GM23338 (cell line): ENCODE results near the gene A3GALT2. TPM values are rescaled to one million over a fixed set of nuclear protein-coding genes. Genes with fewer than 3 reads are reported as not detected.

Experiments used
- ATAC-seq: fragments of 200-7000 bp; cut with Tn5 transposase; 3 replicates; pipeline ENCODE4 v1.9.1; 2020
- DNase-seq: peaks from one replicate; pipeline ENCODE4 v3.0.0-alpha.2; 2015; ENCODE audit warnings: low spot score
- H2AFZ ChIP-seq: fragments of 200-600 bp; sonication (generic); 2 replicates; pipeline ENCODE4 v1.8.0; 2016; ENCODE audit warnings: antibody characterized with exemption, mild to moderate bottlenecking, moderate library complexity
- H3F3A ChIP-seq: fragments of 200-600 bp; sonication (generic); replicated peaks from 2 replicates; pipeline ENCODE4 v1.8.0; 2017; ENCODE audit warnings: antibody characterized with exemption, mixed run types, low read depth
- H3K27ac ChIP-seq: fragments of 200-600 bp; sonication (generic); 2 replicates; pipeline ENCODE4 v1.6.1; 2016; ENCODE audit warnings: low read depth
- H3K27me3 ChIP-seq: fragments of 200-600 bp; sonication (generic); 2 replicates; pipeline ENCODE4 v1.8.0; 2016; ENCODE audit warnings: mild to moderate bottlenecking, mixed run types, moderate library complexity; ENCODE audit not compliant: insufficient read depth
- H3K36me3 ChIP-seq: fragments of 200-600 bp; sonication (generic); 2 replicates; pipeline ENCODE4 v1.8.0; 2016; ENCODE audit warnings: mild to moderate bottlenecking; ENCODE audit not compliant: insufficient read depth
- H3K4me1 ChIP-seq: fragments of 200-600 bp; sonication (generic); 2 replicates; pipeline ENCODE4 v1.8.0; 2016; ENCODE audit warnings: mild to moderate bottlenecking, moderate library complexity; ENCODE audit not compliant: insufficient read depth
- H3K4me2 ChIP-seq: fragments of 200-600 bp; sonication (generic); 2 replicates; pipeline ENCODE4 v1.7.1; 2017; ENCODE audit warnings: mixed run types
- H3K4me3 ChIP-seq: fragments of 200-600 bp; sonication (generic); 2 replicates; pipeline ENCODE4 v1.6.1; 2016; ENCODE audit warnings: mixed run types
- H3K79me2 ChIP-seq: fragments of 200-600 bp; sonication (generic); replicated peaks from 2 replicates; pipeline ENCODE4 v1.8.0; 2017; ENCODE audit warnings: mild to moderate bottlenecking; ENCODE audit not compliant: insufficient read depth
- H3K9me2 ChIP-seq: fragments of 200-600 bp; sonication (generic); 2 replicates; pipeline ENCODE4 v1.8.0; 2017; ENCODE audit not compliant: insufficient read depth
- H4K20me1 ChIP-seq: fragments of 200-600 bp; sonication (generic); replicated peaks from 2 replicates; pipeline ENCODE4 v1.8.0; 2017; ENCODE audit warnings: mild to moderate bottlenecking; ENCODE audit not compliant: insufficient read depth
- H3K27ac Mint-ChIP-seq: 2 replicates; pipeline ENCODE4 v1.8.0; 2020; ENCODE audit warnings: inconsistent platforms, mild to moderate bottlenecking, moderate library complexity, mixed read lengths
- H3K27me3 Mint-ChIP-seq: 3 replicates; pipeline ENCODE4 v1.8.0; 2022; ENCODE audit warnings: low read depth, mild to moderate bottlenecking, moderate library complexity, mixed read lengths, inconsistent platforms; ENCODE audit not compliant: insufficient read depth, poor library complexity
- H3K36me3 Mint-ChIP-seq: 3 replicates; pipeline ENCODE4 v1.8.0; 2021; ENCODE audit warnings: low read depth, mild to moderate bottlenecking, inconsistent platforms, moderate library complexity, mixed read lengths
- H3K4me1 Mint-ChIP-seq: 3 replicates; pipeline ENCODE4 v1.8.0; 2020; ENCODE audit warnings: mild to moderate bottlenecking, inconsistent platforms, mixed read lengths
- H3K4me3 Mint-ChIP-seq: 3 replicates; pipeline ENCODE4 v1.8.0; 2021; ENCODE audit warnings: moderate library complexity, mild to moderate bottlenecking, inconsistent platforms, mixed read lengths
- H3K9me3 Mint-ChIP-seq: 3 replicates; pipeline ENCODE4 v1.8.0; 2020; ENCODE audit warnings: moderate library complexity, mild to moderate bottlenecking, inconsistent platforms, mixed read lengths
- CREB1 ChIP-seq: fragments of 250-450 bp; sonication (Bioruptor Pico); IDR thresholded peaks from 2 replicates; pipeline ENCODE4 v1.5.0; 2020; ENCODE audit warnings: low read depth, mild to moderate bottlenecking, moderate library complexity
- CTCF ChIP-seq, 2 experiments: fragments of 200-600 bp in 1 of 2; sonication (generic) in 1 of 2; conservative IDR thresholded peaks; 2 replicates each; pipeline versions ENCODE4 v1.5.1 to v1.6.1; 2016 to 2017; ENCODE audit warnings: antibody characterized with exemption in 2 of 2, low read depth in 2 of 2, mild to moderate bottlenecking in 2 of 2, moderate library complexity in 1 of 2
- ETS1 ChIP-seq: IDR thresholded peaks from 2 replicates; pipeline ENCODE4 v1.6.1; 2016; ENCODE audit warnings: antibody characterized with exemption
- EZH2 ChIP-seq: fragments of 200-600 bp; sonication (generic); IDR thresholded peaks from one replicate; pipeline ENCODE4 v1.8.0; 2017; ENCODE audit warnings: antibody characterized with exemption, mild to moderate bottlenecking, low read depth; ENCODE audit not compliant: unreplicated experiment
- EZH2phosphoT487 ChIP-seq: fragments of 200-600 bp; sonication (generic); IDR thresholded peaks from one replicate; pipeline ENCODE4 v1.8.1; 2018; ENCODE audit warnings: antibody characterized with exemption; ENCODE audit not compliant: unreplicated experiment
- JUNB ChIP-seq: IDR thresholded peaks from one replicate; pipeline ENCODE4 v1.6.1; 2016; ENCODE audit warnings: antibody characterized with exemption; ENCODE audit not compliant: unreplicated experiment
- NANOG ChIP-seq: IDR thresholded peaks from 2 replicates; pipeline ENCODE4 v1.6.1; 2016; ENCODE audit warnings: antibody characterized with exemption, borderline replicate concordance
- POLR2AphosphoS5 ChIP-seq: IDR thresholded peaks from 2 replicates; pipeline ENCODE4 v1.6.1; 2016; ENCODE audit warnings: antibody characterized with exemption, low read depth
- REST ChIP-seq: IDR thresholded peaks from one replicate; pipeline ENCODE4 v1.6.1; 2018; ENCODE audit warnings: antibody characterized with exemption; ENCODE audit not compliant: unreplicated experiment
- STAT1 ChIP-seq: IDR thresholded peaks from one replicate; pipeline ENCODE4 v1.6.1; 2016; ENCODE audit warnings: antibody characterized with exemption; ENCODE audit not compliant: unreplicated experiment
- ZNF114 ChIP-seq: fragments of 250-450 bp; sonication (Bioruptor Pico); IDR thresholded peaks from 2 replicates; pipeline ENCODE4 v1.5.0; 2020; ENCODE audit warnings: mild to moderate bottlenecking, moderate library complexity
- ZNF331 ChIP-seq: fragments of 250-450 bp; sonication (Bioruptor Pico); IDR thresholded peaks from 2 replicates; pipeline ENCODE4 v1.5.0; 2020; ENCODE audit warnings: low read depth, mild to moderate bottlenecking, moderate library complexity
- ZNF462 ChIP-seq: fragments of 250-450 bp; sonication (Bioruptor Pico); IDR thresholded peaks from 2 replicates; pipeline ENCODE4 v1.5.0; 2020; ENCODE audit warnings: mild to moderate bottlenecking, moderate library complexity
- polyA plus RNA-seq: library from polyadenylated mRNA; unstranded; fragments of >200 nt; fragmentation: Nextera tagmentation; extraction: Ambion mirVana; gene quantifications from 2 replicates; pipeline ENCODE4 v1.2.1, GENCODE V29; 2016
- total RNA-seq: library from RNA; depleted of rRNA; stranded (reverse); fragments of >200 nt; shearing (Covaris generic); gene quantifications from 2 replicates; pipeline ENCODE4 v1.2.3, GENCODE V29; 2014

A3GALT2 gene
- total and polyA plus RNA-seq, 2 experiments from 2014 or later: not detected

- Histone ChIP-seq H3K4me3 (no peak overlapping the region), H3K79me2 (no peaks in the 10 kb centered on the region)
Measured at GRCh38 chr1:33346533-33346926, 25.6 kb upstream of the A3GALT2 start.

More at GRCh38 chr1:33346533-33346926, 25.6 kb upstream of the A3GALT2 start:
- Mint-ChIP-seq H3K9me3 (no peaks in the 10 kb centered on the region), H3K36me3 (no peaks in the 10 kb centered on the region; the same call in 2 of the 3 replicates), H3K4me1 (peaks cover 57% of the 10 kb centered on the region), H3K27ac (no peak overlapping the region), H3K4me3 (no peak overlapping the region; the same call in 2 of the 3 replicates), H3K27me3 (peaks cover 59% of the 10 kb centered on the region)
- H4K20me1 ChIP-seq: peaks cover 31% of the 10 kb centered on the region
- no peaks in the 10 kb centered on the region for H3K9me2 ChIP-seq
- peaks cover 93% of the 10 kb centered on the region for H3K27me3 ChIP-seq
- no peak for TF ChIP-seq REST
- TF ChIP-seq ZNF462: no peak
- TF ChIP-seq JUNB: no peak
- TF ChIP-seq EZH2: no peak
- TF ChIP-seq NANOG: no peak
- TF ChIP-seq CTCF (conservative IDR thresholded peaks at IDR 0.05; ENCODE audit: low read depth in 2 of 2): no peak
- no peak for TF ChIP-seq ETS1
- TF ChIP-seq ZNF331: no peak
- no peak for TF ChIP-seq ZNF114 (CRISPR knock-in tag)
- TF ChIP-seq CREB1 (CRISPR knock-in tag): no peak
- no peak for TF ChIP-seq POLR2AphosphoS5
- no peak for TF ChIP-seq STAT1
- TF ChIP-seq EZH2phosphoT487: no peak
- H3K4me1 ChIP-seq: peaks cover 40% of the 10 kb centered on the region
- ATAC-seq (no peak), DNase-seq (no peak)
- no peak overlapping the region for H3K4me2 ChIP-seq
- peaks cover 17% of the 10 kb centered on the region for H3F3A ChIP-seq
- no peaks in the 10 kb centered on the region for H3K36me3 ChIP-seq
- no peak overlapping the region for H2AFZ ChIP-seq
- H3K27ac ChIP-seq: no peak overlapping the region
